Neural progenitor cell (in vitro differentiated cells): ENCODE data around the gene STT3A. TPM values are rescaled to one million over a fixed set of nuclear protein-coding genes. Genes with fewer than 3 reads are reported as not detected.
A peak's percentile ranks its signal among the peaks of the same experiment; 100 is the strongest.

ENCODE experiments used
- DNase-seq: peaks from one replicate; pipeline ENCODE4 v3.0.0-alpha.2; 2016; ENCODE audit warnings: low spot score
- H2AFZ ChIP-seq: fragments of 200-600 bp; sonication (generic); replicated peaks from 2 replicates; pipeline ENCODE4 v1.6.1; 2016; ENCODE audit warnings: antibody characterized with exemption
- H3F3A ChIP-seq: fragments of 200-600 bp; sonication (generic); 2 replicates; pipeline ENCODE4 v1.6.1; 2016; ENCODE audit warnings: antibody characterized with exemption, low read depth
- H3K27ac ChIP-seq: fragments of 200-600 bp; sonication (generic); 2 replicates; pipeline ENCODE4 v1.5.1; 2016; ENCODE audit warnings: mild to moderate bottlenecking
- H3K27me3 ChIP-seq: fragments of 200-600 bp; sonication (generic); 2 replicates; pipeline ENCODE4 v1.6.1; 2016; ENCODE audit warnings: mild to moderate bottlenecking, moderate library complexity
- H3K36me3 ChIP-seq: fragments of 200-600 bp; sonication (generic); 2 replicates; pipeline ENCODE4 v1.5.1; 2016
- H3K4me1 ChIP-seq: fragments of 200-600 bp; sonication (generic); 2 replicates; pipeline ENCODE4 v1.6.1; 2016; ENCODE audit warnings: mixed run types
- H3K4me2 ChIP-seq: fragments of 200-600 bp; sonication (generic); 2 replicates; pipeline ENCODE4 v1.6.1; 2016
- H3K4me3 ChIP-seq: fragments of 200-600 bp; sonication (generic); 2 replicates; pipeline ENCODE4 v1.5.1; 2016
- H3K79me2 ChIP-seq: fragments of 200-600 bp; sonication (generic); 2 replicates; pipeline ENCODE4 v1.6.1; 2016; ENCODE audit warnings: low read depth
- H3K9ac ChIP-seq: fragments of 200-600 bp; sonication (generic); 2 replicates; pipeline ENCODE4 v1.6.1; 2016
- H3K9me3 ChIP-seq: fragments of 200-600 bp; sonication (generic); 2 replicates; pipeline ENCODE4 v1.5.1; 2016; ENCODE audit warnings: low read depth
- H4K20me1 ChIP-seq: fragments of 200-600 bp; sonication (generic); 2 replicates; pipeline ENCODE4 v1.6.1; 2016; ENCODE audit warnings: low read depth
- H3K27ac Mint-ChIP-seq: 3 replicates; pipeline ENCODE4 v1.8.0; 2021; ENCODE audit warnings: mixed read lengths
- H3K27me3 Mint-ChIP-seq: 2 replicates; pipeline ENCODE4 v1.8.0; 2022; ENCODE audit warnings: low read depth, mild to moderate bottlenecking, inconsistent platforms, moderate library complexity, mixed read lengths; ENCODE audit not compliant: insufficient read depth
- H3K36me3 Mint-ChIP-seq: 3 replicates; pipeline ENCODE4 v1.8.0; 2021; ENCODE audit warnings: mixed read lengths
- H3K4me1 Mint-ChIP-seq: 3 replicates; pipeline ENCODE4 v1.8.0; 2021; ENCODE audit warnings: mixed read lengths
- H3K4me3 Mint-ChIP-seq: 3 replicates; pipeline ENCODE4 v1.8.0; 2021; ENCODE audit warnings: mild to moderate bottlenecking, moderate library complexity, mixed read lengths
- H3K9me3 Mint-ChIP-seq: 3 replicates; pipeline ENCODE4 v1.8.0; 2020; ENCODE audit warnings: mixed read lengths
- CTCF ChIP-seq: fragments of 200-600 bp; sonication (generic); IDR thresholded peaks from 2 replicates; pipeline ENCODE4 v1.5.1; 2017; ENCODE audit warnings: antibody characterized with exemption, mild to moderate bottlenecking
- EZH2 ChIP-seq: fragments of 200-600 bp; sonication (generic); IDR thresholded peaks from 2 replicates; pipeline ENCODE4 v1.6.1; 2017; ENCODE audit warnings: antibody characterized with exemption, mild to moderate bottlenecking, moderate library complexity
- EZH2phosphoT487 ChIP-seq: fragments of 200-600 bp; sonication (generic); IDR thresholded peaks from 2 replicates; pipeline ENCODE4 v1.6.1; 2017; ENCODE audit warnings: antibody characterized with exemption
- total RNA-seq: library from RNA; depleted of rRNA; stranded (reverse); fragments of >200 nt; gene quantifications from 2 replicates; pipeline ENCODE4 v1.2.3, GENCODE V29; 2015; ENCODE audit warnings: low replicate concordance

Gene STT3A
- total RNA-seq, 1 donor from 2014 or later: 111 TPM

DNA sequence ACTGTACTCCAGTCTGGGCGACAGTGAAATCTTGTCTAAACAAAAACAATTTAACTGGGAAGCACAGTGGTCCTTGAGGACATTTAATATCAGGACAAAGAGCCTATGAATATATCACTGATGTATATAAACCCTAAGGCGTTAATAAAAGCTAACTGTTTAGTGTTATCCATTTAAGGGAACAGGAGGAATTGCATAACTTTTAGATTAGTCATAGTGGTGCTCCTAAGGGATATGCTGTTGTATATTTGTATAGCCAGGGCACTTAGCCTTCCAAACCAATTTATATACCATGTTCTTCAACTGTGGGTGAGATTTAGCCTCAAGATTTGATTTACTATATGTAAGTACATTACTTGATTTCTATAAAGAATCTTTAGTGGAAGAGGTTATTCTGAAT, 29.3 kb downstream of the STT3A start:
- Mint-ChIP-seq H3K4me1 (peaks cover 7% of the 10 kb centered on the region), H3K27ac (no peak overlapping the region), H3K36me3 (peaks cover 10% of the 10 kb centered on the region), H3K9me3 (no peaks in the 10 kb centered on the region), H3K4me3 (no peak overlapping the region), H3K27me3 (peaks cover 3% of the 10 kb centered on the region)
- Histone ChIP-seq H3K27ac (no peak overlapping the region), H3K79me2 (peaks cover 15% of the 10 kb centered on the region), H3K36me3 (peaks cover 6% of the 10 kb centered on the region), H3K4me1 (peaks cover 8% of the 10 kb centered on the region), H3K4me2 (no peak overlapping the region), H4K20me1 (no peaks in the 10 kb centered on the region), H3K9me3 (no peaks in the 10 kb centered on the region), H3K4me3 (no peak overlapping the region), H3K27me3 (no peaks in the 10 kb centered on the region), H3K9ac (no peak overlapping the region), H2AFZ (no peak overlapping the region), H3F3A (peaks cover 32% of the 10 kb centered on the region)
- TF ChIP-seq EZH2: no peak
- no peak for TF ChIP-seq CTCF
- no peak for TF ChIP-seq EZH2phosphoT487
- DNase-seq: no peak

- Histone ChIP-seq H3K4me1 (peaks cover 19% of the 10 kb centered on the region), H3K4me2 (no peak overlapping the region), H3K9me3 (no peaks in the 10 kb centered on the region), H3K27ac (no peak overlapping the region), H2AFZ (no peak overlapping the region), H3K9ac (no peak overlapping the region), H3K27me3 (no peaks in the 10 kb centered on the region), H3K36me3 (peaks cover 8% of the 10 kb centered on the region), H4K20me1 (no peaks in the 10 kb centered on the region), H3F3A (peaks cover 32% of the 10 kb centered on the region), H3K4me3 (no peak overlapping the region), H3K79me2 (peaks cover 26% of the 10 kb centered on the region)
- Mint-ChIP-seq H3K27me3 (peaks cover 3% of the 10 kb centered on the region), H3K36me3 (peaks cover 10% of the 10 kb centered on the region), H3K27ac (no peak overlapping the region), H3K4me1 (peaks cover 16% of the 10 kb centered on the region), H3K4me3 (no peak overlapping the region), H3K9me3 (no peaks in the 10 kb centered on the region)
- TF ChIP-seq CTCF (no peak), EZH2phosphoT487 (no peak), EZH2 (no peak)
- DNase-seq: no peak
Measured at GRCh38 chr11:125623064-125623463, 30.4 kb downstream of the STT3A start.

DNA sequence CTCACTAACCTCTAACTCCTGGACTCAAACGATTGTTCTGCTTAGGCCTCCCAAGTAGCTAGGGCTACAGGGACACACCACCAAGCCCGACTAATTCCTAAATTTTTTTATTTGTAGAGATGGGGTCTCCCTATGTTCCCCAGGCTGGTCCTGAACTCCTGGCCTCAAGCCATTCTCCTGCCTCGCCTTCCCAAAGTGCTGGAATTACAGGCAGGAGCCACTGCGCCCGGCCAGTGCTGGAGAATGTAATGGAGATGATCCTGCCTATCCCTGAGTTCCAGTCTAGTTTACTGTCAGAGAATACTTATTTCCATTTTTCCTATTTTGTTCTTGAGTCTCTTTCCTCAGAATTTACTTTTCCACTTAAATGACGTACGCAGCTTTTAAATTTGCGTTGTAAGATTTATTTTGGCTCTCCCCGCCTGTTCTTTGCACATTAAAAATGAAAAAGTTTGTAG, 32.1 kb downstream of the STT3A start, which contains the start of gene CHEK1:
Gene CHEK1 (plus strand): TSS at position 408 of the 458 bp plus-strand sequence. CDS start 1,606 bp downstream, outside the sequence.
- peaks cover 43% of the 10 kb centered on the region for H3K79me2 ChIP-seq
- peaks cover 3% of the 10 kb centered on the region for H3K27me3 Mint-ChIP-seq
- peaks cover 10% of the 10 kb centered on the region for H3K36me3 Mint-ChIP-seq
- H3K27ac Mint-ChIP-seq: peak within 1 kb of the TSS; percentile 85
- no peak for DNase-seq
- H3K9me3 ChIP-seq: no peaks in the 10 kb centered on the region
- peak within 1 kb of the TSS; percentile 95 for H3K4me3 Mint-ChIP-seq
- H3K4me1 ChIP-seq: peaks cover 23% of the 10 kb centered on the region
- no peaks in the 10 kb centered on the region for H4K20me1 ChIP-seq
- H3K4me2 ChIP-seq: peak within 1 kb of the TSS; percentile 95
- H2AFZ ChIP-seq: peak within 1 kb of the TSS; percentile 95
- no peaks in the 10 kb centered on the region for H3K9me3 Mint-ChIP-seq
- peak within 1 kb of the TSS; percentile 95 for H3K27ac ChIP-seq
- H3K9ac ChIP-seq: peak within 1 kb of the TSS; percentile 85
- peaks cover 16% of the 10 kb centered on the region for H3K4me1 Mint-ChIP-seq
- TF ChIP-seq CTCF: no peak
- TF ChIP-seq EZH2phosphoT487: no peak
- no peak for TF ChIP-seq EZH2
- H3K4me3 ChIP-seq: peak within 1 kb of the TSS; percentile 89
- H3K36me3 ChIP-seq: peaks cover 13% of the 10 kb centered on the region
- H3K27me3 ChIP-seq: no peaks in the 10 kb centered on the region
- H3F3A ChIP-seq: peaks cover 32% of the 10 kb centered on the region
